Ovary (tissue), 10 donors: ENCODE measurements around the gene RAB4A. TPM values are rescaled to one million over a fixed set of nuclear protein-coding genes. Genes with fewer than 3 reads are reported as not detected.
A peak's percentile ranks its signal among the peaks of the same experiment; 100 is the strongest.

Source experiments
- DNase-seq, 5 donors: peaks; one replicate each; pipeline ENCODE4 v3.0.0-alpha.2; 2019 to 2020
- H3K27ac ChIP-seq, 2 donors: fragments of 200-600 bp; one replicate each; pipeline versions ENCODE4 v1.5.1 to v1.8.0; 2019 to 2022
- H3K27me3 ChIP-seq: fragments of 200-600 bp; one replicate; pipeline ENCODE4 v1.8.0; 2022
- H3K36me3 ChIP-seq: fragments of 200-600 bp; sonication (generic); one replicate; pipeline ENCODE4 v1.5.1; 2019
- H3K4me1 ChIP-seq: one replicate; pipeline ENCODE4 v1.8.1; 2013; ENCODE audit warnings: mild to moderate bottlenecking, moderate library complexity; ENCODE audit not compliant: insufficient read depth
- H3K4me3 ChIP-seq: fragments of 200-600 bp; sonication (generic); one replicate; pipeline ENCODE4 v1.5.1; 2017
- H3K9me3 ChIP-seq, 2 donors: fragments of 200-600 bp in 1 of 2; sonication (generic) in 1 of 2; one replicate each; pipeline versions ENCODE4 v1.5.1 to v1.8.1; 2013 to 2019; ENCODE audit warnings: mild to moderate bottlenecking in 1 of 2, moderate library complexity in 1 of 2
- CTCF ChIP-seq, 3 donors: fragments of 450-650 bp in 2 of 3; fragments of 200-600 bp in 1 of 3; IDR thresholded peaks; one replicate each; pipeline versions ENCODE4 v1.5.1 to v1.8.0; 2016 to 2022; ENCODE audit warnings: antibody characterized with exemption in 3 of 3, mild to moderate bottlenecking in 1 of 3
- EP300 ChIP-seq: sonication (generic); formaldehyde crosslinking; IDR thresholded peaks from one replicate; pipeline ENCODE4 v1.6.1; 2017; ENCODE audit warnings: antibody characterized with exemption
- POLR2A ChIP-seq: fragments of 450-650 bp; IDR thresholded peaks from one replicate; pipeline ENCODE4 v1.6.1; 2017; ENCODE audit warnings: antibody characterized with exemption, mild to moderate bottlenecking, moderate library complexity
- WGBS, 3 donors: extraction: QIAGEN DNeasy Blood & Tissue Kit in 1 of 3; methylation state at CpG; one replicate each; pipeline versions ENCODE4 v1.1.5 to v1.1.7; 2013 to 2017; 5-methylcytosine and 5-hydroxymethylcytosine counted together
- intact Hi-C, 4 donors: fragments of 100-400 bp; cut with DNase I; formaldehyde crosslinking; loops; one replicate each; pipeline versions ENCODE4 v1.11.0 to v1.15.1; 2022 to 2023
- long read RNA-seq, 3 donors: library from polyadenylated mRNA in 2 of 3; unstranded in 2 of 3; transcript quantifications; one replicate each; pipeline ENCODE4 v2.0.0 and lab custom pipeline, GENCODE V29; 2021 to 2026
- polyA plus RNA-seq, 2 donors: library from polyadenylated mRNA; stranded (reverse); fragments of 200-250 nt in 1 of 2; fragments of 350-450 nt in 1 of 2; fragmentation: Illumina TruSeq in 1 of 2; extraction: RNeasy Lipid Tissue Mini Kit (QIAGEN cat#74804) in 1 of 2; gene quantifications; one replicate each; pipeline ENCODE4 v1.2.3, GENCODE V29; 2013 to 2014
- total RNA-seq, 7 donors: library from RNA; depleted of rRNA in 2 of 7; stranded (reverse); fragments of >200 nt in 2 of 7; fragmentation: NEBNext Ultra II Directional in 3 of 7; extraction: Animal tissue kit (Norgen Biotek cat#: 25700) in 3 of 7; gene quantifications; one replicate each; pipeline versions ENCODE4 v1.1.0 to v1.2.4, GENCODE V29; 2016 to 2023
- donor health status: DM: no; HTN: no; CAD: no; lungs with moderate emphysema.
- donor health status: DM: no; HTN: no; CAD: no.
- donor health status: Bipolar disorder and iron deficiency.
- donor health status: DM: yes; HTN: yes; CAD: no.
- donor health status: DM: no; HTN: no; CAD: no.
- donor health status: DM: yes; HTN: yes; CAD: no.

RAB4A gene
- 10 to 100 TPM; 19.5 to 69.2 (median 62.3) TPM for total RNA-seq
- polyA plus RNA-seq = 10 to 100 TPM; 29.6 to 34.8 TPM
- long read RNA-seq, donor 1, transcript RAB4A-201 (8 exons, 2,966 nt) = major isoform, 45 of 57 reads
- long read RNA-seq, donor 1, partial matches to known transcripts = 7 of 57 reads
- long read RNA-seq, donor 1, other reads (novel, unspliced or antisense) = 5 of 57 reads
- long read RNA-seq, donor 2, transcript RAB4A-201 (8 exons, 2,966 nt) = major isoform, 19 of 19 reads
- long read RNA-seq, donor 2, partial matches to known transcripts = 0 of 19 reads
- long read RNA-seq, donor 2, other reads (novel, unspliced or antisense) = 0 of 19 reads
- long read RNA-seq, donor 3, transcript RAB4A-201 (8 exons, 2,966 nt) = major isoform, 63 of 72 reads
- long read RNA-seq, donor 3, partial matches to known transcripts = 2 of 72 reads
- long read RNA-seq, donor 3, other reads (novel, unspliced or antisense) = 4 of 72 reads

GRCh38 chr1:229270547-229271447 is at the start of gene RAB4A:
TSS of gene RAB4A (plus strand) at chr1:229271111. CDS start at chr1:229271340, 229 bp downstream.
- 11 to 28% (median 16%) methylated on average over 43 to 95 of the region's 95 CpGs for WGBS, 3 donors
- no peaks in the 10 kb centered on the region for H3K27me3 ChIP-seq
- H3K4me1 ChIP-seq = peaks cover 3% of the 10 kb centered on the region
- DNase-seq = peak; percentile 81 to 90 (median 86)
- peak within 1 kb of the TSS; percentile 76 to 91 for H3K27ac ChIP-seq
- TF ChIP-seq EP300 = no peak
- TF ChIP-seq POLR2A = peak; percentile 55
- TF ChIP-seq CTCF (IDR thresholded peaks at IDR 0.05) = no peak
- intact Hi-C loops = loop anchor here in 1 of 4 donors (10.0 kb wide), 1 partner anchor 74 kb away; the partner anchor contains the start of gene CCSAP
- H3K9me3 ChIP-seq = no peaks in the 10 kb centered on the region
- no peaks in the 10 kb centered on the region for H3K36me3 ChIP-seq
- H3K4me3 ChIP-seq = peak within 1 kb of the TSS; percentile 74

- H3K4me3 ChIP-seq = no peak overlapping the region
- DNase-seq = no peak
- no peaks in the 10 kb centered on the region for H3K4me1 ChIP-seq
- TF ChIP-seq EP300 = no peak
- no peak for TF ChIP-seq CTCF (IDR thresholded peaks at IDR 0.05)
- no peak for TF ChIP-seq POLR2A
- H3K36me3 ChIP-seq = no peaks in the 10 kb centered on the region
- 97 to 99% (median 98%) methylated on average over 3 of the region's 3 CpGs for WGBS, 3 donors
- H3K27me3 ChIP-seq = no peaks in the 10 kb centered on the region
- no peaks in the 10 kb centered on the region for H3K9me3 ChIP-seq
- intact Hi-C loops = loop anchor here in 3 of 4 donors (2.0 to 10.0 kb wide), 3 partner anchors 51 to 417 kb away; no protein-coding TSS in a partner anchor
- no peak overlapping the region for H3K27ac ChIP-seq
These were observed 48.8 kb upstream of the RAB4A start for GRCh38 chr1:229222081-229222480.

GRCh38 chr1:229223498-229223897 is 47.4 kb upstream of the RAB4A start:
- Histone ChIP-seq H3K36me3 (no peaks in the 10 kb centered on the region), H3K4me1 (no peaks in the 10 kb centered on the region), H3K27me3 (no peaks in the 10 kb centered on the region), H3K4me3 (no peak overlapping the region), H3K9me3 (no peaks in the 10 kb centered on the region), H3K27ac (no peak overlapping the region)
- intact Hi-C loops = loop anchor here in 3 of 4 donors (2.0 to 10.0 kb wide), 3 partner anchors 53 to 419 kb away; no protein-coding TSS in a partner anchor
- DNase-seq = no peak
- 76 to 85% (median 82%) methylated on average over 8 of the region's 8 CpGs for WGBS, 3 donors
- no peak for TF ChIP-seq CTCF (IDR thresholded peaks at IDR 0.05)
- no peak for TF ChIP-seq EP300
- TF ChIP-seq POLR2A = no peak

GRCh38 chr1:229224308-229224707 is 46.6 kb upstream of the RAB4A start:
- Histone ChIP-seq H3K36me3 (no peaks in the 10 kb centered on the region), H3K27me3 (no peaks in the 10 kb centered on the region), H3K4me3 (no peak overlapping the region), H3K9me3 (no peaks in the 10 kb centered on the region), H3K27ac (no peak overlapping the region), H3K4me1 (no peaks in the 10 kb centered on the region)
- WGBS, 3 donors = 68 to 81% (median 72%) methylated on average over 2 of the region's 2 CpGs
- intact Hi-C loops = loop anchor here in 2 of 4 donors (10.0 kb wide), 2 partner anchors 260 to 420 kb away; no protein-coding TSS in a partner anchor
- no peak for TF ChIP-seq POLR2A
- no peak for TF ChIP-seq CTCF (IDR thresholded peaks at IDR 0.05)
- no peak for DNase-seq
